HL-60 (cell line): Measurements from ENCODE around the gene ACVR2A.

Source experiments
- DNase-seq, 2 experiments: peaks; one replicate each; pipeline ENCODE4 v3.0.0-alpha.2; 2010 to 2020; ENCODE audit warnings: low read depth in 1 of 2, low spot score in 1 of 2
- H3K27ac ChIP-seq: fragments of 250-450 bp; sonication (Bioruptor Pico); replicated peaks from 2 replicates; pipeline ENCODE4 v1.5.1; 2020; ENCODE audit warnings: mild to moderate bottlenecking, moderate library complexity
- H3K27me3 ChIP-seq: fragments of 250-450 bp; sonication (Bioruptor Pico); 2 replicates; pipeline ENCODE4 v1.5.1; 2021; ENCODE audit warnings: mild to moderate bottlenecking, moderate library complexity; ENCODE audit not compliant: insufficient read depth, poor library complexity, severe bottlenecking
- H3K4me3 ChIP-seq: replicated peaks from 2 replicates; pipeline ENCODE4 v1.5.1; 2011; ENCODE audit warnings: mild to moderate bottlenecking, control low read depth, low read length; ENCODE audit not compliant: insufficient read depth
- GABPA ChIP-seq: IDR thresholded peaks from 2 replicates; pipeline ENCODE4 v1.6.1; 2012; ENCODE audit warnings: low read depth
- POLR2AphosphoS5 ChIP-seq: IDR thresholded peaks from 2 replicates; pipeline ENCODE4 v1.6.1; 2012; ENCODE audit warnings: low read depth
- SPI1 ChIP-seq: IDR thresholded peaks from 2 replicates; pipeline ENCODE4 v1.6.1; 2012; ENCODE audit warnings: low read depth, mild to moderate bottlenecking, borderline replicate concordance
- TF ChIP-seq, protein P1 (sequence below): IDR thresholded peaks from 2 replicates; pipeline ENCODE4 v1.6.1; 2012; ENCODE audit warnings: low read depth; ENCODE audit not compliant: insufficient replicate concordance
- TF ChIP-seq, protein P2 (sequence below): IDR thresholded peaks from one replicate; pipeline ENCODE4 v1.5.1; 2011; ENCODE audit warnings: low read length, control low read depth, inconsistent platforms; ENCODE audit not compliant: insufficient read depth

Gene ACVR2A

DNA sequence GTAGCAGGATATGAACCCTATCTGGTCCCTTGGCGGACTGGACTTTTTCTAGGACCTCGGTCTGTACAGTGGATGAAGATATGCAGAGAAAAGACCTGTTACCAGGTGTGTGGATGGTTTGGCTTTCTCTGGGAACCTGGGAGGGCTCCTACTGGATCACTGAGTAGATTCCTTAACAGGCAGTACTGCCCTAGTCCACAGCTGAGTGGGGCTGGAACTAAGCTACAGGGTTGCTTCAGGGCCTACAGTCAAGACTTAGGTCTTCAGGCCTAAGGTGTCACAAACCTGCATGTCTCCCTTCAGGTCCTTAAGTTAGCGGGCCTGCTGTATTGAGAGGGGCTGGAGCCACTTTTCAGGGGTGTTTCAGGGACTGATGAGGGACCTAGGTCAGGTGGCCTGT, 132.8 kb downstream of the ACVR2A start:
- Histone ChIP-seq H3K27me3 (no peaks in the 10 kb centered on the region), H3K4me3 (no peak overlapping the region), H3K27ac (no peak overlapping the region)
- DNase-seq: no peak
- no peak for TF ChIP-seq POLR2AphosphoS5
- TF ChIP-seq SPI1: no peak
- no peak for TF ChIP-seq GABPA
- TF ChIP-seq, protein P1, sequence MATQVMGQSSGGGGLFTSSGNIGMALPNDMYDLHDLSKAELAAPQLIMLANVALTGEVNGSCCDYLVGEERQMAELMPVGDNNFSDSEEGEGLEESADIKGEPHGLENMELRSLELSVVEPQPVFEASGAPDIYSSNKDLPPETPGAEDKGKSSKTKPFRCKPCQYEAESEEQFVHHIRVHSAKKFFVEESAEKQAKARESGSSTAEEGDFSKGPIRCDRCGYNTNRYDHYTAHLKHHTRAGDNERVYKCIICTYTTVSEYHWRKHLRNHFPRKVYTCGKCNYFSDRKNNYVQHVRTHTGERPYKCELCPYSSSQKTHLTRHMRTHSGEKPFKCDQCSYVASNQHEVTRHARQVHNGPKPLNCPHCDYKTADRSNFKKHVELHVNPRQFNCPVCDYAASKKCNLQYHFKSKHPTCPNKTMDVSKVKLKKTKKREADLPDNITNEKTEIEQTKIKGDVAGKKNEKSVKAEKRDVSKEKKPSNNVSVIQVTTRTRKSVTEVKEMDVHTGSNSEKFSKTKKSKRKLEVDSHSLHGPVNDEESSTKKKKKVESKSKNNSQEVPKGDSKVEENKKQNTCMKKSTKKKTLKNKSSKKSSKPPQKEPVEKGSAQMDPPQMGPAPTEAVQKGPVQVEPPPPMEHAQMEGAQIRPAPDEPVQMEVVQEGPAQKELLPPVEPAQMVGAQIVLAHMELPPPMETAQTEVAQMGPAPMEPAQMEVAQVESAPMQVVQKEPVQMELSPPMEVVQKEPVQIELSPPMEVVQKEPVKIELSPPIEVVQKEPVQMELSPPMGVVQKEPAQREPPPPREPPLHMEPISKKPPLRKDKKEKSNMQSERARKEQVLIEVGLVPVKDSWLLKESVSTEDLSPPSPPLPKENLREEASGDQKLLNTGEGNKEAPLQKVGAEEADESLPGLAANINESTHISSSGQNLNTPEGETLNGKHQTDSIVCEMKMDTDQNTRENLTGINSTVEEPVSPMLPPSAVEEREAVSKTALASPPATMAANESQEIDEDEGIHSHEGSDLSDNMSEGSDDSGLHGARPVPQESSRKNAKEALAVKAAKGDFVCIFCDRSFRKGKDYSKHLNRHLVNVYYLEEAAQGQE: no peak
- TF ChIP-seq, protein P2, sequence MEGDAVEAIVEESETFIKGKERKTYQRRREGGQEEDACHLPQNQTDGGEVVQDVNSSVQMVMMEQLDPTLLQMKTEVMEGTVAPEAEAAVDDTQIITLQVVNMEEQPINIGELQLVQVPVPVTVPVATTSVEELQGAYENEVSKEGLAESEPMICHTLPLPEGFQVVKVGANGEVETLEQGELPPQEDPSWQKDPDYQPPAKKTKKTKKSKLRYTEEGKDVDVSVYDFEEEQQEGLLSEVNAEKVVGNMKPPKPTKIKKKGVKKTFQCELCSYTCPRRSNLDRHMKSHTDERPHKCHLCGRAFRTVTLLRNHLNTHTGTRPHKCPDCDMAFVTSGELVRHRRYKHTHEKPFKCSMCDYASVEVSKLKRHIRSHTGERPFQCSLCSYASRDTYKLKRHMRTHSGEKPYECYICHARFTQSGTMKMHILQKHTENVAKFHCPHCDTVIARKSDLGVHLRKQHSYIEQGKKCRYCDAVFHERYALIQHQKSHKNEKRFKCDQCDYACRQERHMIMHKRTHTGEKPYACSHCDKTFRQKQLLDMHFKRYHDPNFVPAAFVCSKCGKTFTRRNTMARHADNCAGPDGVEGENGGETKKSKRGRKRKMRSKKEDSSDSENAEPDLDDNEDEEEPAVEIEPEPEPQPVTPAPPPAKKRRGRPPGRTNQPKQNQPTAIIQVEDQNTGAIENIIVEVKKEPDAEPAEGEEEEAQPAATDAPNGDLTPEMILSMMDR: no peak
